A204.1 (cell line): ENCODE measurements around the gene PLPPR3.
"Not testable (repeated sequence)": the region's sequence is repeated elsewhere in the genome, so short reads cannot be mapped to it uniquely, and the experiment has no call there.

Experiments
- FAIRE-seq: peaks from 2 replicates; lab custom pipeline; 2012; peaks lifted over from hg19 to GRCh38; lab: Jason Lieb, UNC

The PLPPR3 gene

DNA sequence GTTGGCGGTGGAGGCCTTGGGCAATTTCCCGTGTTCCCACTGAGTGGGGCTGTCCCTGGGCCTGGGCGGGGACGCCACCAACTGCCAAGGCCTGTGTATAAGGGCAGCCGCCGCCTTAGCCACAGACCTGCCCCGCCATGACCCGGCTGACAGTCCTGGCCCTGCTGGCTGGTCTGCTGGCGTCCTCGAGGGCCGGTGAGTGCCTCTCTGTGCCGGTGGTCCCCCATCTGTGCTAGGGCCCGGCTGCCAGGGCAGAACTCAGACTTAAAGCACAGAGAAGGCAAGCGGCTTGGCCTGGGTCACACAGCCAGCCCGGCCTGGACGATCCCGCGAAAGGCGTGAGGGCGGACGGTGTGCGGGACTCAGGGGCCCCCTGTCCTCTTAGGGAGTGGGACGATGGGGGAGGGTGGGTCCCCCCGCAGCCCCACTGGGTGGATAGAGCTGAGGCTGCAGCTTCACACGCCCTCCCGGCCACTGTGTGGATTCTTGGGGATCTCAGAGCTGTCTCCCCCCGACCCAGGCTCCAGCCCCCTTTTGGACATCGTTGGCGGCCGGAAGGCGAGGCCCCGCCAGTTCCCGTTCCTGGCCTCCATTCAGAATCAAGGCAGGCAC, 6.1 kb upstream of the PLPPR3 start, which contains the start of gene AZU1:
Gene AZU1, plus strand, starts transcription at position 128 of the 612 bp plus-strand sequence. Its CDS starts 10 bp downstream, at position 138.
- no peak for FAIRE-seq

- no peak for FAIRE-seq
Measured at GRCh38 chr19:827314-827709, 5.6 kb upstream of the PLPPR3 start.

DNA sequence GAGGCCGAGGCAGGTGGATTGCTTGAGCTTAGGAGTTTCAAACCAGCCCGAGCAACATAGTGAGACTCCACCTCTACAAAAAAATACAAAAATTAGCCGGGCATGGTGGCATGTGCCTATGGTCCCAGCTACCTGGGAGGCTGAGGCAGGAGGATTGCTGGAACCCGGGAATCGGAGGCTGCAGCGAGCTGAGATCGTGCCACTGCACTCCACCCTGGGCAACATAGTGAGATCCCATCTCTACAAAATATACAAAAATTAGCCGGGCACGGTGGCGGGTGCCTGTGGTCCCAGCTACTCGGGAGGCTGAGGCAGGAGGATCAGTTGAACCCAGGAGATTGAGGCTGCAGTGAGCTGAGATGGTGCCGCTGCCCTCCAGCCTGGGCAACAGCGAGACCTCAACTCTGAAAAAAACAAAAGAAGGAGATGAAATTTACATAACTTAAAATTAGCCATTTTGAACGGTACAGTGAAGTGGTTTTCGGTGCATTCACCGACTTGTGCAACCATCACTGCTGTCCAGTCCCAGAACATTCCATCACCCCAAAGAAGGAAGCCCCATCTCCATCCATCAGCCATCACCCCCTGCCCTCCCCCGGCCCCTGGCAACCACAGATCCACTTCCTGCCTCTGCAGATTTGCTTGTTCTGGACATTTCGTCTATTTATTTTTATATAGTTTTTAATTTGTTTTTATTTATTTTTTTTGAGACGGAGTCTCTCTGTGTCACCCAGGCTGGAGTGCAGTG, 4.3 kb upstream of the PLPPR3 start:
- no peak for FAIRE-seq

- no peak for FAIRE-seq
Measured at GRCh38 chr19:824885-825284, 3.1 kb upstream of the PLPPR3 start.

DNA sequence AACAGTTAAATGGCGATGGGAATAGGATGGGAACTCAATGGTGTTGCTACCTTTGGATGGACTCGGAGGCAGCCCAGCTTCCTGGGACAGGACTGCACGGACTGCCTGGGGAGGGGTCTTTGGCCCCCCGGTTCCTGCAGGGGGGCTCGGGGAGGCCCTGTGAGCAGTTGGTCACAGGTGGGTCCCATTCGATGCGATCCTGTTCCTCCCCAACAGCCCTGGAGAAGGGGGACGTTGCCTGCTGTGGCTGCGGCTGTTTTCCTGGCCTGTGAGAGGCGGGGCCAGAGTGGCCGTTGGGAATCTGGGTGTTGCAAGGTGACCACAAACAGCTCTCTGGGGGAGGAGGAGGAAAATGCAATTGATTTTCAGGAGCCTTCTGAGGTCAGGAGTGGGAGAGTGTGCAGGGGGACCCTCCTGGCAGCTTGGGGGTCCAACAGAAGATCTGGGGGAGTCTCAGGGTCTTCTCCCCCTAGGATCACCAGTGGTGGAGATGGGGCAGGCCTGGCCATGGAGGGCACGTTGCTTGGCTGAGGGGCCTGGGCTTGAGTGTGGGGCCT, 1.9 kb upstream of the PLPPR3 start:
- FAIRE-seq, result no peak

- FAIRE-seq, result no peak
Measured at GRCh38 chr19:821231-821824, 427 bp downstream of the PLPPR3 start.

- not testable (repeated sequence) for FAIRE-seq
Measured at GRCh38 chr19:820212-820611, 1.5 kb downstream of the PLPPR3 start.

- FAIRE-seq, result no peak
Measured at GRCh38 chr19:816500-816857, 5.3 kb downstream of the PLPPR3 start.

DNA sequence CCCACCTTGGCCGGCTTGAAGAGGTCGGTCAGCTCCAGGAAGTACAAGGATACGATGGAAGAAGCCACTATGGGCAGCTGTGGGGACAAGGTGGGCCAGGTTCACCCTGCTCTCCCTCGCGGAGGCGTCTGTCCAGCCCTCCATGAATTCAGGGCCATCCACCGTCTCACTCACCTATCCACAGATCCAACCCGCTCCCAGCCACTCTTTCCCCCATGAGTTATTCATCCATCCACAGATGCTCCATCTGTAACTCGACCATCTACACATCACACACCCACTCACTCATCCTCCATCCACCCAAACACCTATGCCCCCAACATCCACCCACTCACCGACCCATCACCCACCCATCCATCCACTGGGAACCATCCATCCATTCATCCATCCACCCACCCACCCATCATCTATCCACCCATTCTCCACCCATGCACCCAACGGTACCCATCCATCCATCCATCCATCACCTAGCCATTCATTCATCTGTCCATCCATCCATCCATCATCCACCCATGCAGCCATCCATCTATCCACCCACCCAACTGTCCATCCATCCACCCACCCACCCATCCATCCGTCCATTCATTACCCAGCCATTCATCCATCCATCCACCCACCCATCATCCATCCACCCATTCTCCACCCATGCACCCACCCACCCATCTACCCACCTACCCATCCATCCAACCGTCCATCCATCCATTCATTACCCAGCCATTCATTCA, 5.8 kb downstream of the PLPPR3 start:
- no peak for FAIRE-seq

DNA sequence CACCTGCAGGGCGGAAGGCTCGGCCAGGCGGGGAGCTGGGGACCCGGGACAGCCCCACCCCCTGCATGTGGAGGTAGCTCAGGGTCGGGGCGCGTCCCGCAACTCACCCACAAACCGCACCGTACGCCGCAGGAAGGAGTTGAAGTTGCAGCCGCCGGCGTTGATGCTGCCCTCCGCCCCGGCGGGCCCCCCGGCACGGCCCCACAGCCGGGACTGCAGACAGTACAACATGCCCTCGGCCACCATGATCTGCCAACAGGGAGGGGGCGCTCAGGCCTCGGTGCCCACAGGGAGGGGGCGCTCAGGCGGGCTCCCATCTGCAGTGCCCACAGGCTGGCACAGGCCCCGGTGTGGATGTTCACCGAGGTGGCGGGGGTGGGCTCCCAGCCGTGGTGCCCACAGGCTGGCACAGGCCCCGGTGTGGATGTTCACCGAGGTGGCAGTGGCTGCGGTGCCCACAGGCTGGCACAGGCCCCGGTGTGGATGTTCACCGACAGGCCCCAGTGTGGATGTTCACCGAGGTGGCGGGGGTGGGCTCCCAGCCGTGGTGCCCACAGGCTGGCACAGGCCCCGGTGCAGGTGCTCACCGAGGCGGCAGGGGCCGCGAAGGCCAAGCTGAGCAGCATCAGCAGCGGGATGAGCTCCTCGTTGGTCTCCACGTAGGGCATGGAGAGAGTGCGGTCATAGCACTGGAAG, 6.5 kb downstream of the PLPPR3 start:
- FAIRE-seq, result no peak

GRCh38 chr19:814152-815078, 7.3 kb downstream of the PLPPR3 start:
- no peak for FAIRE-seq

DNA sequence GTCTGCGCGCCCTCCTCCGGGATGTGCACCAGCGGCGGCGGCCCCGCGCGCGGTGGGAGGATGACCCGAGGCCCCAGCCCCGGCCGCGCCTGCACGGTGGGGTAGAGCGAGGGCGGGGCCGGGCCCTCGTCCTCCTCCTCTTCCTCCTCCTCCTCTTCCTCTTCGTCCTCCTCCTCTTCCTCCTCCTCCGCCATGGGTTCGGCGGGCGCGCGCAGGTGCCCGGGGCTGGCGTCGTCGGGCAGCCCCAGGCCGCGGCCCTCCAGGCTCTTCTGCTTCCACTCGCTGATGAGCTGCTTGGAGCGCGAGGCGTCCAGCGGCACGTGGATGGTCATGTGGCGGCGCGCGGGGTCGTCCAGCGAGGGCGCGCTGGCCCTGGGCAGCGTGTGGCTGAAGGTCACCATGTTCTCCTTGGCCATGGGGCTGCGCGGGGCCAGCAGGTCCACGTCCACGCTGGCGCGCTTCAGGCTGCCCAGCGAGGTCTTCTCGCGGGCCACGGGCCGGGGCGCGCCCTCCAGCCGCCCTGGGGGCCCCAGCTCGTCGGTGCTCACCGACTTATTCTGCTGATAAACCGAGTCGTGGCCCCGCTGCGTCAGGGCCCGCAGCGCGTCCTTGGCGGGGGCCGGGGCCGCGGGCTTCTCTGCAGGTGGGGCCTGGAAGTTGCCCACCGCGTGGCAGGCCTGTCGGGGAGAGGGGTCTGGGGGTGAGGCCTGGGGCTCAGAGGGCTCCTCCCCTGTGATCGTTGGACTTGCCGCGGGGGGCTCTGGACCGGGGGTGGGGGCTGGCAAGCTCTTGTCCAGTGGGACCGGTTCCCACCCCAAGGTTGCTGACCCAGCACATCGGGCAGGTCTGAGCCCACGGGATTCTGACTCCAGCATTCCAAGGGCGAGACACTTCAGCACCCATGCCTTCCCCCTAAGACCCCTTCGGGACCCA, 8.3 kb downstream of the PLPPR3 start:
- FAIRE-seq, result no peak

- no peak for FAIRE-seq
Measured at GRCh38 chr19:812747-813218, 9.0 kb downstream of the PLPPR3 start.

GRCh38 chr19:812049-812746, 9.6 kb downstream of the PLPPR3 start:
- no peak for FAIRE-seq

DNA sequence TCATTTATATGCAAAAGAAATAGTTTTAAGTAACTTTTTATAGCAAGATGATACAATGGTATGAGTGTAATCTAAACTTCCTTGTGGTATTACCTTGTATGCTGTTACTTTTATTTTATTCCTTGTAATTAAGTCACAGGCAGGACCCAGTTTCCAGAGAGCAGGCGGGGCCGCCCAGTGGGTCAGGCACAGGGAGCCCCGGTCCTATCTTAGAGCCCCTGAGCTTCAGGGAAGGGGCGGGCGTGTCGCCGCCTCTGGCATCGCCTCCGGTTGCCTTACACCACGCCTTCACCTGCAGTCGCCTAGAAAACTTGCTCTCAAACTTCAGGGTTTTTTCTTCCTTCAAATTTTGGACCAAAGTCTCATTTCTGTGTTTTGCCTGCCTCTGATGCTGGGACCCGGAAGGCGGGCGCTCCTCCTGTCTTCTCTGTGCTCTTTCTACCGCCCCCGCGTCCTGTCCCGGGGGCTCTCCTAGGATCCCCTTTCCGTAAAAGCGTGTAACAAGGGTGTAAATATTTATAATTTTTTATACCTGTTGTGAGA, 10.2 kb downstream of the PLPPR3 start:
- no peak for FAIRE-seq

- no peak for FAIRE-seq
Measured at GRCh38 chr19:810883-811489, 10.8 kb downstream of the PLPPR3 start.

GRCh38 chr19:810077-810855, 11.5 kb downstream of the PLPPR3 start:
- no peak for FAIRE-seq

DNA sequence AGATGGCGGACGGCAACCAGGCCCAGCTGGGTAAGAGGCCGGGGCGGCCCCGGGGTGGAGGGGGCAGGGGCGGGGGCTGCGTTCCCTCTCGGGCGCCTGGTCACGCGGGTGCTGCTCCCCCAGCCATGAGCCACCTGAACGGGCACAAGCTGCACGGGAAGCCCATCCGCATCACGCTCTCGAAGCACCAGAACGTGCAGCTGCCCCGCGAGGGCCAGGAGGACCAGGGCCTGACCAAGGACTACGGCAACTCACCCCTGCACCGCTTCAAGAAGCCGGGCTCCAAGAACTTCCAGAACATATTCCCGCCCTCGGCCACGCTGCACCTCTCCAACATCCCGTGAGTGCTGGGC, 13.4 kb downstream of the PLPPR3 start:
- FAIRE-seq, result no peak
